ENCODE results near the gene CAMTA1. TPM values are rescaled to one million over a fixed set of nuclear protein-coding genes. Genes with fewer than 3 reads are reported as not detected.
A peak's percentile ranks its signal among the peaks of the same experiment; 100 is the strongest.

CAMTA1 gene
- polyA plus RNA-seq, 1 donor (not counting 4 experiments of a cell fraction or from before 2014, with no cell fraction given): 51.4 TPM

DNA sequence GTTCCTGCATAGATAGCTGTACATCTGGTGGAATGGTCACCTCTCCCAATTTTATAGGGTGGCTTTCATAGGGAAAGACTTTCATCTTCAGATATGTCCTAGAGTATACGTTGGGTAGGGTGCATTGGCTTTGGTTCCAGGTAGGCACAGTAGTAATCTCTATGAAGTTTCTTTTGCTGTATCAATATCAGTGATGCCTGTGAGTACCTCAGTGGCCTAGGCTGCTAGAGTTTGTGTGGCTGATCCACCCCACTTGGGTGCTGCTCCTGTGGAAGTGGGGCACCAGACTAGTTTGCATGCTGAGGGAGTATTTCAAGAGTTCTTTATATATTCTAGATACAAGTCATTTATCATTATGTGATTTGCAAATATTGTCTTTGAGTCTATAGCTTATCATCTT is 615.3 kb downstream of the CAMTA1 start:
- Histone ChIP-seq H3K4me2 (ENCODE audit: control insufficient read depth, extremely low read depth, insufficient read depth, low read depth, low read length) (no peak overlapping the region), H2AFZ (ENCODE audit: control insufficient read depth, low read length) (no peak overlapping the region), H3K36me3 (ENCODE audit: control insufficient read depth in 2 of 2, extremely low read depth in 1 of 2, insufficient read depth in 2 of 2, low read length in 2 of 2) (no peaks in the 10 kb centered on the region), H3K9me3 (ENCODE audit: control insufficient read depth, low read depth, low read length) (no peaks in the 10 kb centered on the region), H3K79me2 (ENCODE audit: control insufficient read depth, insufficient read depth, low read length) (no peaks in the 10 kb centered on the region), H3K9ac (ENCODE audit: control insufficient read depth, extremely low read depth, insufficient read depth, low read length) (no peak overlapping the region), H3K9me1 (ENCODE audit: control insufficient read depth, extremely low read depth, insufficient read depth, low read length) (no peaks in the 10 kb centered on the region), H3K27me3 (ENCODE audit: control insufficient read depth, extremely low read depth, insufficient read depth, low read length) (no peaks in the 10 kb centered on the region), H4K20me1 (ENCODE audit: control insufficient read depth, extremely low read depth, insufficient read depth, low read length) (no peaks in the 10 kb centered on the region), H3K27ac (ENCODE audit: control insufficient read depth, insufficient read depth, low read length) (no peak overlapping the region), H3K4me3 (ENCODE audit: control insufficient read depth in 2 of 3, extremely low read depth in 1 of 3, insufficient read depth in 2 of 3, low read depth in 1 of 3, low read length in 3 of 3) (no peak overlapping the region), H3K4me1 (ENCODE audit: control insufficient read depth, extremely low read depth, insufficient read depth, low read length) (peaks cover 16% of the 10 kb centered on the region)
- no peak for DNase-seq (ENCODE audit: low read depth, low spot score)
- FAIRE-seq: no peak
- TF ChIP-seq EZH2 (IDR thresholded peaks at IDR 0.05; ENCODE audit: low read length): no peak
- TF ChIP-seq, protein P1, sequence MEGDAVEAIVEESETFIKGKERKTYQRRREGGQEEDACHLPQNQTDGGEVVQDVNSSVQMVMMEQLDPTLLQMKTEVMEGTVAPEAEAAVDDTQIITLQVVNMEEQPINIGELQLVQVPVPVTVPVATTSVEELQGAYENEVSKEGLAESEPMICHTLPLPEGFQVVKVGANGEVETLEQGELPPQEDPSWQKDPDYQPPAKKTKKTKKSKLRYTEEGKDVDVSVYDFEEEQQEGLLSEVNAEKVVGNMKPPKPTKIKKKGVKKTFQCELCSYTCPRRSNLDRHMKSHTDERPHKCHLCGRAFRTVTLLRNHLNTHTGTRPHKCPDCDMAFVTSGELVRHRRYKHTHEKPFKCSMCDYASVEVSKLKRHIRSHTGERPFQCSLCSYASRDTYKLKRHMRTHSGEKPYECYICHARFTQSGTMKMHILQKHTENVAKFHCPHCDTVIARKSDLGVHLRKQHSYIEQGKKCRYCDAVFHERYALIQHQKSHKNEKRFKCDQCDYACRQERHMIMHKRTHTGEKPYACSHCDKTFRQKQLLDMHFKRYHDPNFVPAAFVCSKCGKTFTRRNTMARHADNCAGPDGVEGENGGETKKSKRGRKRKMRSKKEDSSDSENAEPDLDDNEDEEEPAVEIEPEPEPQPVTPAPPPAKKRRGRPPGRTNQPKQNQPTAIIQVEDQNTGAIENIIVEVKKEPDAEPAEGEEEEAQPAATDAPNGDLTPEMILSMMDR (optimal IDR thresholded peaks at IDR 0.05 in 1 of 3, IDR thresholded peaks at IDR 0.05 in 1 of 3, conservative IDR thresholded peaks at IDR 0.05 in 1 of 3; ENCODE audit: extremely low read depth in 1 of 3, insufficient read depth in 2 of 3, low read length in 3 of 3): no peak
- dilution Hi-C loops (cut with MboI; ENCODE audit: extremely low pct_ligation_motif_present, low sequenced_read_pairs): no loop called here

DNA sequence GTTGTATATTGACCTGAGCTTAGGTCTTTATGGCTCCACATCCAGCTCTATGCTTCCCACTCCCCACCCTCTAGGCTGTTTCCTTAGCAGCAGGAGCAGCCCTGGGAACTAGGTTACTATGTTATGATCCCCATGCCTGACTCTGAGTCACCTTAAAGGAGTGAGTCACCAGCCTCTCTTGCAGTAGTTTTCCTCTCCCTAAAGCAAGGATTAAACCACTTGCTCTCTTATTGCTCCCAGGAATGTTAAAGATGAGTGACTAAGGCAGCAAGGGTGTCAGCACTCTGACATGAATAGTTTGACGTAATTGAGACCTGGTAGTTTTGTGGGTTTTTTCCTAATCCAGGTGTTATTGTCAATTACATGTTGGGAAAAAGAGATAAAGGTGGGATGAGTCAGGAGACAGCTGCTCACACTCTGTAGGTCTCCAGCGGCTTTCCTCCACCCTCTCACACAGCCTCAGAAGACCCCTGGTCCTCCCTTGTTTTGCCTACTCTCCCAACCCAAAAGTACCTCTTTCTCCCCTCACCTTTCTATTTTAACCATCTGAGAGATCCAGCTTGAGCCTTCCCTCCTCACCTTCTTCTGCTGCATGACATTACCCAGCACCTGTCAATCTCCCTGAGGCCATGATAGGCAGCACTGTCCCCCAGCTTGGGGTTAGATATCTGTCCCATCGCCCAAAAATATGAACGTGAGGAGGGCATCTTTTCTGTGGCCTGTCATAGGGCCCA is 616.7 kb downstream of the CAMTA1 start:
- TF ChIP-seq, protein P1 (optimal IDR thresholded peaks at IDR 0.05 in 1 of 3, IDR thresholded peaks at IDR 0.05 in 1 of 3, conservative IDR thresholded peaks at IDR 0.05 in 1 of 3; ENCODE audit: extremely low read depth in 1 of 3, insufficient read depth in 2 of 3, low read length in 3 of 3): no peak
- no peak for TF ChIP-seq EZH2 (IDR thresholded peaks at IDR 0.05; ENCODE audit: low read length)
- FAIRE-seq: peak; percentile 98
- H3K4me2 ChIP-seq (ENCODE audit: control insufficient read depth, extremely low read depth, insufficient read depth, low read depth, low read length): peak overlapping the region; percentile 48

More for the DNA sequence above, 616.7 kb downstream of the CAMTA1 start:
- Histone ChIP-seq H2AFZ (ENCODE audit: control insufficient read depth, low read length) (no peak overlapping the region), H3K27ac (ENCODE audit: control insufficient read depth, insufficient read depth, low read length) (peak overlapping the region; percentile 70), H3K79me2 (ENCODE audit: control insufficient read depth, insufficient read depth, low read length) (no peaks in the 10 kb centered on the region), H3K4me1 (ENCODE audit: control insufficient read depth, extremely low read depth, insufficient read depth, low read length) (peaks cover 16% of the 10 kb centered on the region), H3K9me1 (ENCODE audit: control insufficient read depth, extremely low read depth, insufficient read depth, low read length) (no peaks in the 10 kb centered on the region), H3K27me3 (ENCODE audit: control insufficient read depth, extremely low read depth, insufficient read depth, low read length) (no peaks in the 10 kb centered on the region), H4K20me1 (ENCODE audit: control insufficient read depth, extremely low read depth, insufficient read depth, low read length) (no peaks in the 10 kb centered on the region), H3K9me3 (ENCODE audit: control insufficient read depth, low read depth, low read length) (no peaks in the 10 kb centered on the region), H3K4me3 (ENCODE audit: control insufficient read depth in 2 of 3, extremely low read depth in 1 of 3, insufficient read depth in 2 of 3, low read depth in 1 of 3, low read length in 3 of 3) (no peak overlapping the region), H3K36me3 (ENCODE audit: control insufficient read depth in 2 of 2, extremely low read depth in 1 of 2, insufficient read depth in 2 of 2, low read length in 2 of 2) (no peaks in the 10 kb centered on the region), H3K9ac (ENCODE audit: control insufficient read depth, extremely low read depth, insufficient read depth, low read length) (peak overlapping the region; percentile 24)
- dilution Hi-C loops (cut with MboI; ENCODE audit: extremely low pct_ligation_motif_present, low sequenced_read_pairs): no loop called here
- DNase-seq (ENCODE audit: low read depth, low spot score): peak; percentile 95

Measured in keratinocyte (primary cell).